SK-N-SH treated with all-trans-retinoic acid at 6 μM for 48 hours (cell line): ENCODE data around the gene MOB1A.

Source experiments
- ISL1 ChIP-seq: fragments of 250-450 bp; sonication (Bioruptor Pico); IDR thresholded peaks from 2 replicates; pipeline ENCODE4 v2.1.2; 2022; ENCODE audit warnings: mild to moderate bottlenecking, moderate library complexity
- ZFP3 ChIP-seq: fragments of 250-450 bp; sonication (Bioruptor Pico); IDR thresholded peaks from 2 replicates; pipeline ENCODE4 v1.5.0; 2020; ENCODE audit warnings: mild to moderate bottlenecking, moderate library complexity
- ZFP30 ChIP-seq: fragments of 450-650 bp; formaldehyde crosslinking; IDR thresholded peaks from 2 replicates; pipeline ENCODE4 v1.5.0; 2022; ENCODE audit warnings: mild to moderate bottlenecking, moderate library complexity
- TF ChIP-seq, protein P1 (sequence below): fragments of 250-450 bp; sonication (Bioruptor Pico); IDR thresholded peaks from 2 replicates; pipeline ENCODE4 v1.5.1; 2021; ENCODE audit warnings: mild to moderate bottlenecking, moderate library complexity
- TF ChIP-seq, protein P2 (sequence below): fragments of 250-450 bp; sonication (Bioruptor Pico); IDR thresholded peaks from 2 replicates; pipeline ENCODE4 v1.5.0; 2020; ENCODE audit warnings: mild to moderate bottlenecking, moderate library complexity

DNA sequence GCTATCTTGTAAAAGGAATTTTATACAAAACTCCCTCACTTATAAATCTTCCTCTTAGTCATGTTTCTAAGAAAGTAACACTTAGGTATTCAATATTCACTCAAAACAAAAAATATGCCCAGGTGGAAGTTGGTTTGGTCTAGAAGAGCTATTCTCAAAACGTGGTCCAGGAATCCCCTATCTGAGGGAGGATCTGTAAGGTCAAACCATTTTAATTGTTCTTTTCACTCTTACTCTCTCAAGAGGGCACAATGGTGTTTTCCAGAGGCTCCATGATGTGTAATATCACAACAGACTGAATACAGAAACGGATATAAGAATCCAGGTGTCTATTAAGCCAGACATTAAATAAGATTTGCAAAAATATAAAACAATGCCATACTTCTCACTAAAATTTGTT lies 9.9 kb downstream of the MOB1A start:
- TF ChIP-seq, protein P1, sequence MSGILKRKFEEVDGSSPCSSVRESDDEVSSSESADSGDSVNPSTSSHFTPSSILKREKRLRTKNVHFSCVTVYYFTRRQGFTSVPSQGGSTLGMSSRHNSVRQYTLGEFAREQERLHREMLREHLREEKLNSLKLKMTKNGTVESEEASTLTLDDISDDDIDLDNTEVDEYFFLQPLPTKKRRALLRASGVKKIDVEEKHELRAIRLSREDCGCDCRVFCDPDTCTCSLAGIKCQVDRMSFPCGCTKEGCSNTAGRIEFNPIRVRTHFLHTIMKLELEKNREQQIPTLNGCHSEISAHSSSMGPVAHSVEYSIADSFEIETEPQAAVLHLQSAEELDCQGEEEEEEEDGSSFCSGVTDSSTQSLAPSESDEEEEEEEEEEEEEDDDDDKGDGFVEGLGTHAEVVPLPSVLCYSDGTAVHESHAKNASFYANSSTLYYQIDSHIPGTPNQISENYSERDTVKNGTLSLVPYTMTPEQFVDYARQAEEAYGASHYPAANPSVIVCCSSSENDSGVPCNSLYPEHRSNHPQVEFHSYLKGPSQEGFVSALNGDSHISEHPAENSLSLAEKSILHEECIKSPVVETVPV (CRISPR knock-in tag) = no peak
- TF ChIP-seq ZFP3 (CRISPR knock-in tag) = no peak
- TF ChIP-seq, protein P2, sequence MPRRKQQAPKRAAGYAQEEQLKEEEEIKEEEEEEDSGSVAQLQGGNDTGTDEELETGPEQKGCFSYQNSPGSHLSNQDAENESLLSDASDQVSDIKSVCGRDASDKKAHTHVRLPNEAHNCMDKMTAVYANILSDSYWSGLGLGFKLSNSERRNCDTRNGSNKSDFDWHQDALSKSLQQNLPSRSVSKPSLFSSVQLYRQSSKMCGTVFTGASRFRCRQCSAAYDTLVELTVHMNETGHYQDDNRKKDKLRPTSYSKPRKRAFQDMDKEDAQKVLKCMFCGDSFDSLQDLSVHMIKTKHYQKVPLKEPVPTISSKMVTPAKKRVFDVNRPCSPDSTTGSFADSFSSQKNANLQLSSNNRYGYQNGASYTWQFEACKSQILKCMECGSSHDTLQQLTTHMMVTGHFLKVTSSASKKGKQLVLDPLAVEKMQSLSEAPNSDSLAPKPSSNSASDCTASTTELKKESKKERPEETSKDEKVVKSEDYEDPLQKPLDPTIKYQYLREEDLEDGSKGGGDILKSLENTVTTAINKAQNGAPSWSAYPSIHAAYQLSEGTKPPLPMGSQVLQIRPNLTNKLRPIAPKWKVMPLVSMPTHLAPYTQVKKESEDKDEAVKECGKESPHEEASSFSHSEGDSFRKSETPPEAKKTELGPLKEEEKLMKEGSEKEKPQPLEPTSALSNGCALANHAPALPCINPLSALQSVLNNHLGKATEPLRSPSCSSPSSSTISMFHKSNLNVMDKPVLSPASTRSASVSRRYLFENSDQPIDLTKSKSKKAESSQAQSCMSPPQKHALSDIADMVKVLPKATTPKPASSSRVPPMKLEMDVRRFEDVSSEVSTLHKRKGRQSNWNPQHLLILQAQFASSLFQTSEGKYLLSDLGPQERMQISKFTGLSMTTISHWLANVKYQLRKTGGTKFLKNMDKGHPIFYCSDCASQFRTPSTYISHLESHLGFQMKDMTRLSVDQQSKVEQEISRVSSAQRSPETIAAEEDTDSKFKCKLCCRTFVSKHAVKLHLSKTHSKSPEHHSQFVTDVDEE = no peak
- TF ChIP-seq ZFP30 (CRISPR knock-in tag) = no peak
- TF ChIP-seq ISL1 (CRISPR knock-in tag) = no peak
